Ovary (tissue), 3 donors: ENCODE measurements around the gene CABP2.

ENCODE experiments used
- CTCF ChIP-seq, 3 donors: fragments of 450-650 bp in 2 of 3; fragments of 200-600 bp in 1 of 3; IDR thresholded peaks; one replicate each; pipeline versions ENCODE4 v1.5.1 to v1.8.0; 2016 to 2022; ENCODE audit warnings: antibody characterized with exemption in 3 of 3, mild to moderate bottlenecking in 1 of 3
- EP300 ChIP-seq: sonication (generic); formaldehyde crosslinking; IDR thresholded peaks from one replicate; pipeline ENCODE4 v1.6.1; 2017; ENCODE audit warnings: antibody characterized with exemption
- POLR2A ChIP-seq: fragments of 450-650 bp; IDR thresholded peaks from one replicate; pipeline ENCODE4 v1.6.1; 2017; ENCODE audit warnings: antibody characterized with exemption, mild to moderate bottlenecking, moderate library complexity
- donor health status: DM: no; HTN: no; CAD: no.

GRCh38 chr11:67483831-67484665, 39.2 kb downstream of the CABP2 start:
- TF ChIP-seq POLR2A (no peak), CTCF (IDR thresholded peaks at IDR 0.05) (no peak), EP300 (no peak)
